ENCODE data around the gene PPM1N. TPM values are rescaled to one million over a fixed set of nuclear protein-coding genes. Genes with fewer than 3 reads are reported as not detected.

PPM1N gene
- total and polyA plus RNA-seq, 2 donors (not counting 1 experiment from before 2014, with no cell fraction given), result 2.3 to 2.8 TPM

DNA sequence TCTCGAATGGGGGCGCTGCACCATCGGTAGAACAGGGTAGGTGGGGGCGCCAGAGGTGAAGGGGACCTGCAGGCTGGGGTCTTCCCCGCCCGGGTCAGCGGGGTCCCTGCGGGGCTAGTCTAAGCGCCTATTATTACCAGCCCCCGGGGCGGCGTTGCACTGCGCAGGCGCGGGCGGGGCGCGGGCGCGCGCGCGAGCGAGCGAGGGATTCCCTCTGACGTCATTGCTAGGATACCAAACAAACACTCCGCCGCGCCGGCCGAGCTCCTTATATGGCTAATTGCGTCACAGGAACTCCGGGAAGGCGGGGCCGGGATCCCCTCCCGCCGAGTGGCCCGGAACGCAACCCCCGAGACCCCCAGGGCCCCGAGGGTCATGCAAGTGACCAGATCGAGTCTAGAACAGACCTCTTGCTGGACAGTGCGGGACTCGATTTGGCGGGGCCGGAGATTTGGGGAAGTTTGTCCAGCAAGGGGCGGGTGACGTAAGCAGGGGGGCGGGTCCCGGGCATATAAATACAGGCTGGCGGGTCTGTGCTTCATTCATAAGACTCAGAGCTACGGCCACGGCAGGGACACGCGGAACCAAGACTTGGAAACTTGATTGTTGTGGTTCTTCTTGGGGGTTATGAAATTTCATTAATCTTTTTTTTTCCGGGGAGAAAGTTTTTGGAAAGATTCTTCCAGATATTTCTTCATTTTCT lies 30.6 kb upstream of the PPM1N start, which contains the start of gene FOSB:
FOSB (plus strand) TSS at position 541 of the 703 bp plus-strand sequence. CDS start 591 bp downstream, outside the sequence.
- Histone ChIP-seq H3K4me3 (replicated peaks in 1 of 4; ENCODE audit: control extremely low read depth in 1 of 4, insufficient read depth in 1 of 4, low read depth in 3 of 4, low read length in 4 of 4) (peak within 1 kb of the TSS; percentile 79 to 90 (median 86)), H3K79me2 (ENCODE audit: control insufficient read depth, insufficient read depth, low read length) (peaks cover 26% of the 10 kb centered on the region), H2AFZ (ENCODE audit: low read length) (peak within 1 kb of the TSS; percentile 68), H4K20me1 (ENCODE audit: control insufficient read depth, extremely low read depth, insufficient read depth, low read length) (no peaks in the 10 kb centered on the region), H3K36me3 (ENCODE audit: control insufficient read depth, insufficient read depth, low read length) (no peaks in the 10 kb centered on the region), H3K9ac (ENCODE audit: insufficient read depth, low read length) (peak within 1 kb of the TSS; percentile 93), H3K4me2 (ENCODE audit: extremely low read depth, insufficient read depth, low read length) (peak within 1 kb of the TSS; percentile 97), H3K4me1 (ENCODE audit: control insufficient read depth, extremely low read depth, insufficient read depth, low read length) (peaks cover 6% of the 10 kb centered on the region), H3K27me3 (ENCODE audit: control insufficient read depth, insufficient read depth, low read length) (no peaks in the 10 kb centered on the region), H3K9me3 (ENCODE audit: control insufficient read depth, insufficient read depth, low read depth, low read length) (no peaks in the 10 kb centered on the region), H3K27ac (ENCODE audit: insufficient read depth, low read length) (peak within 1 kb of the TSS; percentile 95)
- peak; percentile 88 to 95 for DNase-seq (ENCODE audit: low read depth in 2 of 2)
- TF ChIP-seq EZH2 (IDR thresholded peaks at IDR 0.05; ENCODE audit: low read length, missing control alignments), result no peak
- peak in 1 of 2 donors; percentile 18 for TF ChIP-seq CTCF (conservative IDR thresholded peaks at IDR 0.05 in 1 of 2, IDR thresholded peaks at IDR 0.05 in 1 of 2; ENCODE audit: low read depth in 1 of 2, low read length in 2 of 2)

DNA sequence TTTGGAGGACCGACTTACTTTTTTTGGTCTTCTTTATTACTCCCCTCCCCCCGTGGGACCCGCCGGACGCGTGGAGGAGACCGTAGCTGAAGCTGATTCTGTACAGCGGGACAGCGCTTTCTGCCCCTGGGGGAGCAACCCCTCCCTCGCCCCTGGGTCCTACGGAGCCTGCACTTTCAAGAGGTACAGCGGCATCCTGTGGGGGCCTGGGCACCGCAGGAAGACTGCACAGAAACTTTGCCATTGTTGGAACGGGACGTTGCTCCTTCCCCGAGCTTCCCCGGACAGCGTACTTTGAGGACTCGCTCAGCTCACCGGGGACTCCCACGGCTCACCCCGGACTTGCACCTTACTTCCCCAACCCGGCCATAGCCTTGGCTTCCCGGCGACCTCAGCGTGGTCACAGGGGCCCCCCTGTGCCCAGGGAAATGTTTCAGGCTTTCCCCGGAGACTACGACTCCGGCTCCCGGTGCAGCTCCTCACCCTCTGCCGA lies 30.0 kb upstream of the PPM1N start:
- no peak for TF ChIP-seq EZH2 (IDR thresholded peaks at IDR 0.05; ENCODE audit: low read length, missing control alignments)
- peak in 1 of 2 donors; percentile 10 for TF ChIP-seq CTCF (conservative IDR thresholded peaks at IDR 0.05 in 1 of 2, IDR thresholded peaks at IDR 0.05 in 1 of 2; ENCODE audit: low read depth in 1 of 2, low read length in 2 of 2)
- Histone ChIP-seq H3K9ac (ENCODE audit: insufficient read depth, low read length) (peak overlapping the region; percentile 93), H3K9me3 (ENCODE audit: control insufficient read depth, insufficient read depth, low read depth, low read length) (no peaks in the 10 kb centered on the region), H3K79me2 (ENCODE audit: control insufficient read depth, insufficient read depth, low read length) (peaks cover 31% of the 10 kb centered on the region), H2AFZ (ENCODE audit: low read length) (no peak overlapping the region), H3K4me1 (ENCODE audit: control insufficient read depth, extremely low read depth, insufficient read depth, low read length) (peaks cover 6% of the 10 kb centered on the region), H3K4me3 (replicated peaks in 1 of 4; ENCODE audit: control extremely low read depth in 1 of 4, insufficient read depth in 1 of 4, low read depth in 3 of 4, low read length in 4 of 4) (peak overlapping the region; percentile 79 to 90 (median 86)), H3K27ac (ENCODE audit: insufficient read depth, low read length) (peak overlapping the region; percentile 95), H3K4me2 (ENCODE audit: extremely low read depth, insufficient read depth, low read length) (peak overlapping the region; percentile 97), H3K36me3 (ENCODE audit: control insufficient read depth, insufficient read depth, low read length) (no peaks in the 10 kb centered on the region), H3K27me3 (ENCODE audit: control insufficient read depth, insufficient read depth, low read length) (no peaks in the 10 kb centered on the region), H4K20me1 (ENCODE audit: control insufficient read depth, extremely low read depth, insufficient read depth, low read length) (no peaks in the 10 kb centered on the region)
- DNase-seq (ENCODE audit: low read depth in 2 of 2), result no peak

- Histone ChIP-seq H3K36me3 (ENCODE audit: control insufficient read depth, insufficient read depth, low read length) (no peaks in the 10 kb centered on the region), H3K9ac (ENCODE audit: insufficient read depth, low read length) (peak overlapping the region; percentile 93), H3K4me2 (ENCODE audit: extremely low read depth, insufficient read depth, low read length) (peak overlapping the region; percentile 97), H3K4me3 (replicated peaks in 1 of 4; ENCODE audit: control extremely low read depth in 1 of 4, insufficient read depth in 1 of 4, low read depth in 3 of 4, low read length in 4 of 4) (peak overlapping the region; percentile 79 to 90 (median 86)), H3K27ac (ENCODE audit: insufficient read depth, low read length) (peak overlapping the region; percentile 95), H3K79me2 (ENCODE audit: control insufficient read depth, insufficient read depth, low read length) (peaks cover 36% of the 10 kb centered on the region), H3K4me1 (ENCODE audit: control insufficient read depth, extremely low read depth, insufficient read depth, low read length) (peaks cover 6% of the 10 kb centered on the region), H2AFZ (ENCODE audit: low read length) (no peak overlapping the region), H4K20me1 (ENCODE audit: control insufficient read depth, extremely low read depth, insufficient read depth, low read length) (no peaks in the 10 kb centered on the region), H3K9me3 (ENCODE audit: control insufficient read depth, insufficient read depth, low read depth, low read length) (no peaks in the 10 kb centered on the region), H3K27me3 (ENCODE audit: control insufficient read depth, insufficient read depth, low read length) (no peaks in the 10 kb centered on the region)
- peak in 1 of 2 donors; percentile 44 for DNase-seq (ENCODE audit: low read depth in 2 of 2)
- no peak for TF ChIP-seq CTCF (conservative IDR thresholded peaks at IDR 0.05 in 1 of 2, IDR thresholded peaks at IDR 0.05 in 1 of 2; ENCODE audit: low read depth in 1 of 2, low read length in 2 of 2)
- no peak for TF ChIP-seq EZH2 (IDR thresholded peaks at IDR 0.05; ENCODE audit: low read length, missing control alignments)
Measured at GRCh38 chr19:45468803-45469131, 29.5 kb upstream of the PPM1N start.
